Mucosa of gallbladder (tissue), 1 donor: ENCODE measurements around the gene CHD2. TPM values are rescaled to one million over a fixed set of nuclear protein-coding genes. Genes with fewer than 3 reads are reported as not detected.
"Not testable (repeated sequence)": the region's sequence is repeated elsewhere in the genome, so short reads cannot be mapped to it uniquely, and the experiment has no call there.

Source experiments
- DNase-seq: peaks from one replicate; pipeline ENCODE4 v3.0.0-alpha.2; 2020; ENCODE audit warnings: low spot score
- total RNA-seq: library from RNA; stranded (reverse); gene quantifications from one replicate; pipeline ENCODE4 v1.2.1, GENCODE V29; 2021
- donor health status: DM: no; HTN: no; CAD: no.

The CHD2 gene
- total RNA-seq, 1 donor from 2014 or later: 124 TPM

DNA sequence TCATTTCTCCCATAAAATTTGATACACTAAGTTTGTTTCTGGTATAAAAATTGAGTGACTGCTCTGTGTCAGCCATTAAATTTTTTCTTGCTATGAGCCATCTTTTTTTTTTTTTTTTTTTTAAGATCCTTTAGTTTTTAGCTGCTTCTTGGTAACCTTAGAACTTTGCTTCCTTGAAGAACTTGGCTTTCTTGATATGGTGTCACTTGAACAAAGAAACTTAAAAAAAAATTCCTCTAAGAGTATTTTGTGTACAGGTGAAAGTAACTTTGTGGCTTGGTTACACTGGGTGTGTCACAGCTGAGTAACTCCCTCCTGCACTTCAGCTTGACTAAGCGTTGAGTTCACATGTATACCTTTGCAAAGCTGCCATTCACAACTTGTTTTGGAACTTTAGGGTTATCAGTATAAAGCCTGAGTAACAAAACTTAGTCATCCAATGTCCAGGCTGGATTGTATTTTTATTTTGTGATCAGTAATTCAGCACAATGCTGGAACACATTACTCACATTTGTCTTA is 6.5 kb downstream of the CHD2 start:
- DNase-seq: no peak

DNA sequence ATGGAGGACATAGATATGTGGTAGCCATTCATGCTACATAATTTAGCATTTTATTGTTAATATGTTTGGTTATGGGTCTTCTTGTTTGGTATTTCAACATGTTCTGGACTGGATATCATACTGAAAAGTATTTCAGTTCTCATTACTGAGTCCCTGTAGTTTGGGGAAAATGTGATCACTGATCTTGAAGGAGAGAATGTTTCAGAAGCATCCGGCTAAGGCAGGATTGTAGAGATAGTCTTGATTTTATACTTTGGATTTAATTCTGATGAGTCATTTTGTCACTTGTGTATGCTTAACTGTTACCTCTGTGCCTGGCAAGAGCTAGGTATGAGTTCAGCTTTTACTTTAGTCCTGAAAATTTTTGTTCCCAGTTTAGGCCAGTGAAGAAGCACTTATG is 7.1 kb downstream of the CHD2 start:
- DNase-seq: no peak

DNA sequence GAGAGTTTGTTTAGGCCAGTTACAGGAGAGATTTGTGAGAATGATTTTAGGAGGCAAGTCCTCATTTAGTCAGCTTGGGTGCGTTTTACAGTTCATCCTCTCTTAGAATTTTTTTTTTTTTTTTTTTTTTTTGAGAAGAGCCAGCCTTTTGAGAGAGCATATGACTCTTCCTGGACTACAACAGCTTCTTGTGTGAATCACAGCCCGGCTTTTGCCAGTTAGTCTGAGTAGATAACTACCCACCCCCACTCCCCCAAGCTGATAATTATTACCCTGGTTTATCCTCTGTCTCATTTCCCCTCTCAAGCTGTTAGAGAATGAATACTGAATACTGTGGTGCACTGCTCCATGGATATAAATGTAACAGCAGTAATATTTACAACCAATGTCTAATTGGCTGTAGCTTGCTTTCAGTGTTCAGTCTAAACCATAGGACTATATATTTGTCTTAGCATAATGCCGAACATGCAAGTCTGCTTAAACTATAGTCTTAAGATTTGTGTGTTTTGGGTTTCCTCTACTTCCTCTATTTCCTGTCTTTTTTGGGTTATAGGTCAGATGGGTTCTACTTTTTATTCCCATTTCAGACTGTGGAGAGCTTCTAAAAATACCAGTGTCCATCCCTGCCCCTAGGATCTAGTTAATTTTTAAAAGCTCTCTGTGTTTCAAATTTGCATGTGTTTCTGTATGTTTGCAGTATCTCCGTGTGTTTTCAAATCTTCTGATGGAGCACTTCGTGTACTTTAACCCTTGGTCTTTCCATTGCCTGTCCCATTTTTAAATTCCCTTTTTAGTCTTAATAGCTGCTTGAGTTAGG is 8.0 kb downstream of the CHD2 start:
- peak; percentile 44 for DNase-seq

DNA sequence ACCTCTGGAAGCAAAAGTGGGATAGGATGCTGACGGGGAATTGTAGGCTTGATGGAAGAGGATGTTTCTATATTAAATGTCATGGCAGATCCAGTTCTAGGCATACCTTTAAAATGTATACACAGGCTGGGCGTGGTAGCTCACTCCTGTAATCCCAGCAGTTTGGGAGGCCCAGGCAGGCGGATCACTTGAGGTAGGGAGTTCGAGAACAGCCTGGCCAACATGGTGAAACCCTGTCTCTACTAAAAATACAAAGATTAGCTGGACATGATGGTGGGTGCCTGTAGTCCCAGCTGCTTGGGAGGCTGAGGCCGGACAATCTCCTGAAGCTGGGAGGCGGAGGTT is 8.6 kb downstream of the CHD2 start:
- no peak for DNase-seq

- no peak for DNase-seq
Measured at GRCh38 chr15:92909136-92909781, 9.1 kb downstream of the CHD2 start.

DNA sequence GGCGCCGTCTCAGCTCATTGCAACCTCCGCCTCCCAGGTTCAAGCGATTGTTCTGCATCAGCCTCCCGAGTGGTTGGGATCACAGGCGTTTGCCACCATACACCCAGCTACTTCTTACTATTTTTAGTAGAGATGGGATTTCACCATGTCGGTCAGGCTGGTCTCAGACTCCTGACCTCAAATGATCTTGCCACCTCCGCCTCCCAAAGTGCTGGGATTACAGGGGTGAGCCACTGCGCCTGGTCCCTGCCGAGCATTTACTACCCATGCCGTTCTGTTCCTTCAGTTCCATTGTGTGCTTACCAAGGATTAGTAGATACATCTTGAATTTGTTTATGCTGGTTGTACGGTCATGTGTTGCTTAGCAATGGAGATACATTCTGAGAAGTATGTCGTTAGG is 10.3 kb downstream of the CHD2 start:
- DNase-seq: no peak

GRCh38 chr15:92914103-92914499 is 14.0 kb downstream of the CHD2 start:
- no peak for DNase-seq

DNA sequence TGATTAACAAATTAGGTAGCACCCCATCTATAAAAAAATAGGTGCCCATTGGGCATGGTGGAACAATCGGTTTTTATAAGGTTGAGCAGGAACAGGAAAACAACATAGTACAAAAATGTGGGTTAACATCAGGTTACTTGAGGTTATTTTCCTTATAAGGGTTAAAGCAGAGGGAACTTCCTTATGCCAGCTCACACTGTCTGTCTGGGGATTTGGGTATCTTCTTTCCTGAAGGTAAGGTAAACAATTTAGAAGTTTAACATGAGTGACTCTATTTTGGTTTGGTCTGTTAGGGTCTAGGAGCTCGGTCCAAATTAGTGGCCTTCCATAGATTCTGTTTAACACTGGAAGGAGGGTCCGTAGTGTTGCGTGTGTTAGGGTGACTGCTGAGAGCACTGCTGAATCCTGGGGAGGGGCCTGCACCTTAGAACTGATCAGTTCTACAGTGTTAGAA is 14.7 kb downstream of the CHD2 start:
- DNase-seq: no peak

- no peak for DNase-seq
Measured at GRCh38 chr15:92915766-92916435, 15.8 kb downstream of the CHD2 start.

DNA sequence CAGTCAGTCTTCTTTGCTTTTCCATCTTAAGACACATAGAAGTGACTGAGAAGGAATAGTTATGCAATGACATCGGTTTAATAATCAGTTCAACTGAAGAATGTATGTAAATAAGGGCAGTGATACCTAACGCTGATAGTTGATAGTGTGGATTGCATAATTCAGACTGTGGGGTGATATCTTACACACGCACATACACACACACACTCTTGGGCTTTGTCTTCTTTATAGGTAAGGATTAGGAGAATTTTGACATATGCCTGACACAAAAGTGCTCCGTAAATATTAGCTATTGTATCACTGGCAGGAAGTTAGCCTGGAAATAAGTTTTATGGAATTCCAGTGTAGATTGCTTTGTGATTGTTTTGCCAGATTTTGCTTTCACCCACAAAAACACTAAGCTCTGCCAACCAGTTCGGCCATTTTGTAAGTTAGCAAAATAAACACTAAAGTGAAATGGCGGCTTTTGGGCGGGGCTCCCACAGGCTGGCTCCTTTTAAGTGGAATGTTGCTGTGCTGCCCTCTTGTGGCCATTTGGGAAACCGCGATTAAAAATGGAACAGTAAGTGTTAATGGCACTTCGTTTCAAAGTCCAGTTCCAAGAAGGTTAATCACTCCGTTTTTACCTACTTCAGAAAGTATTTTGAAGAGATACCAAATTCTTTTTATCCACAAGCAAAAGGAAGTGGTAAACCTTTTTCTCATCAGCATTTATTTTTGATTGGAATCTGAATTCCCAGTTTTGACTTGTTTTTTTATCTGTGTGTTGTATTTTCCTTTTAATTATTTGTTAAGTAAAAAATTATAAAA is 17.7 kb downstream of the CHD2 start:
- peak; percentile 97 for DNase-seq

DNA sequence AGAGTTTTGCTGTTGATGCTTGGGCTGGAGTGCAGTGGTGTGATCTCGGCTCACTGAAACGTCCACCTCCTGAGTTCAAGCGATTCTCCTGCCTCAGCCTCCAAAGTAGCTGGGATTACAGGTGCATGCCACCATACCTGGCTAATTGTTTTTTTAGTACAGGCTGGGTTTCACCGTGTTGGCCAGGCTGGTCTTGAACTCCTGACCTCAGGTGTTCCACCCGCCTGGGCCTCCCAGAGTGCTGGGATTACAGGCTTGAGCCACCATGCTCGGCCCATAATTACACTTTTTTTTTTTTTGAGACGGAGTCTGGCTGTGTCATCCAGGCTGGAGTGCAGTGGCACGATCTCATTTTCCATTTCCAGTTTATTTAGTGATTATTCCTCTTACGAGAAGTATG is 18.8 kb downstream of the CHD2 start:
- not testable (repeated sequence) for DNase-seq

DNA sequence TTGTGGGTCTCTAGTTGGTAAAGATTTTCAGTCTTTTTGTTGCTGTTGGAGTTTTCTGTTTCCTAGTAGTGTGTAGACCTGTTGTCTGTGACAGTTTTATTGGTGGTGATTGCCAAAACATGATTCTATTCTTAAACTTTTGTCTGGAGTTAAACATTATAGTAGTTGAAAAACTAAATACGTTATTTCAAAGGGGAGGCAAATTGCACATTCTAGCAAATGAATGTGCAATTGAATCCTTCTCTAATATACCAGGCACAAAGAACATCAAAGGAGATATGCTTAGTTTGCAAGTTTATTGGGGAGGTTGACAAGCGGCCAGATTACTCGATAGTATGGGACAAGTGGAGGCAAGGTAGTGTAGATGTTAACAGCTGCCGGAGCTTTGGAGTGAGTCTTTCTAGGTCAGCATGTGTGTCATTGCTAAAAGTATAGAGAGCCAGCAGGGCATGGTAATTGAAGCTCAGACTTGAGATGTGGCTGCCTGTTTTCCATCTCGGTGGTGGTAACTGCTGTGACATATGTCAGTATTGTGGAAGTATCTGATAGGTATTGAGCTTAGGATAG is 20.6 kb downstream of the CHD2 start:
- DNase-seq: no peak

GRCh38 chr15:92921215-92922131 is 21.3 kb downstream of the CHD2 start:
- no peak for DNase-seq

DNA sequence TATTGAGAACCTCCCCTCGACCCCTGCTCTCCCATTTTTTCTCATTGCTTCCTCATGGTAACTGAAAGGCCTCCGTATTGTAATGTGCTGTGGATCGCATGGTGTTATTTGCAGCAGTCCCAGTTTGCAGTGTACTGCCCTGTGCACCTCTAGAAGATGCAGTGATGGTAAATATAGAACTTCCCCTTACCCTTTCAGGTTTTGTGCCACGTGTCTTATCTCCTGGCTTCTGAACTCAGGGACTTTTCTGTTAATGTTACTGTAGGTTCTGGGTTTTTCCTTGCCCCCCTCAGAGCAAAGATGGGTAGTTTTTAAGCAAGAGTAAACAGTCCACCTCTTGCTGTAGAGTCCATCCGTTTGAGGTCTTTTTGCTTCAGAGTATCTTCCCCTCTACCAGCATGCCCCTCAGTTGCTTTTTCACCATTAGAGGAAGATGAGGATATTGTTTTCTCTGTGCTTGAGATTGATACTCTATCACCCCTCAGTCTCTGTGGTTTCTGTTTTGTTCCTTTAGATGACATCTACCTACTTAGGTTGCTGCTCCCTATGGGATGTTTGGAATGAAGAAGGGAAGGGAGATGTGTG is 22.4 kb downstream of the CHD2 start:
- no peak for DNase-seq

GRCh38 chr15:92924216-92924615 is 24.1 kb downstream of the CHD2 start:
- no peak for DNase-seq

- no peak for DNase-seq
Measured at GRCh38 chr15:92925454-92925853, 25.3 kb downstream of the CHD2 start.

- no peak for DNase-seq
Measured at GRCh38 chr15:92928225-92928750, 28.2 kb downstream of the CHD2 start.

GRCh38 chr15:92929002-92929401 is 28.9 kb downstream of the CHD2 start:
- no peak for DNase-seq

- no peak for DNase-seq
Measured at GRCh38 chr15:92930054-92930621, 30.0 kb downstream of the CHD2 start.
